Measurements from ENCODE around the gene KCNQ1OT1. TPM values are rescaled to one million over a fixed set of nuclear protein-coding genes. Genes with fewer than 3 reads are reported as not detected.

The KCNQ1OT1 gene
- total RNA-seq, 4 donors from 2014 or later: 0.16 to 0.61 (median 0.30) TPM

GRCh38 chr11:2564008-2564530, 135.7 kb downstream of the KCNQ1OT1 start:
- H3K36me3 ChIP-seq: no peaks in the 10 kb centered on the region
- intact Hi-C loops (cut with DNase I; ENCODE audit: low total_unique reads): no loop called here
- TF ChIP-seq POLR2A (IDR thresholded peaks at IDR 0.05) (no peak), CTCF (IDR thresholded peaks at IDR 0.05 in 4 of 5, conservative IDR thresholded peaks at IDR 0.05 in 1 of 5) (no peak)
- H3K9me3 ChIP-seq: no peaks in the 10 kb centered on the region
- H3K27me3 ChIP-seq: no peaks in the 10 kb centered on the region
- H3K27ac ChIP-seq: no peak overlapping the region
- ATAC-seq (no peak), DNase-seq (no peak)
- H3K4me3 ChIP-seq: no peak overlapping the region
- no peaks in the 10 kb centered on the region for H3K4me1 ChIP-seq
- in situ Hi-C loops (cut with MboI; ENCODE audit: low sequenced_read_pairs in 4 of 4): no loop called here

- H3K27ac ChIP-seq: no peak overlapping the region
- DNase-seq (no peak), ATAC-seq (no peak)
- no peaks in the 10 kb centered on the region for H3K36me3 ChIP-seq
- H3K4me1 ChIP-seq: no peaks in the 10 kb centered on the region
- TF ChIP-seq POLR2A (IDR thresholded peaks at IDR 0.05): no peak
- no peak for TF ChIP-seq CTCF (IDR thresholded peaks at IDR 0.05 in 4 of 5, conservative IDR thresholded peaks at IDR 0.05 in 1 of 5)
- H3K27me3 ChIP-seq: no peaks in the 10 kb centered on the region
- H3K9me3 ChIP-seq: no peaks in the 10 kb centered on the region
- H3K4me3 ChIP-seq: no peak overlapping the region
- in situ Hi-C loops (cut with MboI; ENCODE audit: low sequenced_read_pairs in 4 of 4) (no loop called here), intact Hi-C loops (cut with DNase I; ENCODE audit: low total_unique reads) (no loop called here)
Observed at GRCh38 chr11:2563213-2564007, 136.4 kb downstream of the KCNQ1OT1 start.

- Histone ChIP-seq H3K27me3 (no peaks in the 10 kb centered on the region), H3K36me3 (no peaks in the 10 kb centered on the region), H3K9me3 (no peaks in the 10 kb centered on the region), H3K4me1 (no peaks in the 10 kb centered on the region), H3K4me3 (no peak overlapping the region), H3K27ac (no peak overlapping the region)
- ATAC-seq (no peak), DNase-seq (no peak)
- intact Hi-C loops (cut with DNase I; ENCODE audit: low total_unique reads) (no loop called here), in situ Hi-C loops (cut with MboI; ENCODE audit: low sequenced_read_pairs in 4 of 4) (no loop called here)
- no peak for TF ChIP-seq CTCF (IDR thresholded peaks at IDR 0.05 in 4 of 5, conservative IDR thresholded peaks at IDR 0.05 in 1 of 5)
- TF ChIP-seq POLR2A (IDR thresholded peaks at IDR 0.05): no peak
Observed at GRCh38 chr11:2562890-2563212, 136.9 kb downstream of the KCNQ1OT1 start.

GRCh38 chr11:2561696-2562581, 137.9 kb downstream of the KCNQ1OT1 start:
- Histone ChIP-seq H3K4me1 (no peaks in the 10 kb centered on the region), H3K27ac (no peak overlapping the region), H3K9me3 (no peaks in the 10 kb centered on the region), H3K36me3 (no peaks in the 10 kb centered on the region), H3K4me3 (no peak overlapping the region), H3K27me3 (no peaks in the 10 kb centered on the region)
- DNase-seq: no peak
- in situ Hi-C loops (cut with MboI; ENCODE audit: low sequenced_read_pairs in 4 of 4): no loop called here
- ATAC-seq: no peak
- intact Hi-C loops (cut with DNase I; ENCODE audit: low total_unique reads): no loop called here
- TF ChIP-seq POLR2A (IDR thresholded peaks at IDR 0.05): no peak
- no peak for TF ChIP-seq CTCF (IDR thresholded peaks at IDR 0.05 in 4 of 5, conservative IDR thresholded peaks at IDR 0.05 in 1 of 5)

Data from gastrocnemius medialis (tissue), 4 donors.